ENCODE measurements around the gene OPCML.

OPCML gene

GRCh38 chr11:132531921-132532320, 1000.4 kb downstream of the OPCML start:
- Histone ChIP-seq H3K9me3 (ENCODE audit: control insufficient read depth, insufficient read depth, low read length) (no peaks in the 10 kb centered on the region), H3K27me3 (ENCODE audit: control insufficient read depth, low read length) (no peaks in the 10 kb centered on the region), H3K4me2 (ENCODE audit: low read length) (no peak overlapping the region), H3F3A (ENCODE audit: control insufficient read depth, insufficient read depth) (no peaks in the 10 kb centered on the region), H3K4me3 (ENCODE audit: low read length) (no peak overlapping the region), H3K9me2 (replicated peaks; ENCODE audit: control insufficient read depth, low read length) (no peaks in the 10 kb centered on the region), H4K20me1 (ENCODE audit: control insufficient read depth, insufficient read depth, low read depth, low read length) (no peaks in the 10 kb centered on the region), H3K36me3 (ENCODE audit: control insufficient read depth, low read length) (no peaks in the 10 kb centered on the region), H3K79me2 (ENCODE audit: control insufficient read depth, low read length) (no peaks in the 10 kb centered on the region), H3K4me1 (ENCODE audit: control insufficient read depth, low read length) (no peaks in the 10 kb centered on the region), H3K27ac (ENCODE audit: low read depth, low read length) (no peak overlapping the region)
- TF ChIP-seq CTCF (IDR thresholded peaks at IDR 0.05; ENCODE audit: low read depth, low read length, poor library complexity, severe bottlenecking), result no peak
- TF ChIP-seq EZH2phosphoT487 (IDR thresholded peaks at IDR 0.05; ENCODE audit: borderline replicate concordance, low read length), result no peak

GRCh38 chr11:132528181-132528580, 1004.1 kb downstream of the OPCML start:
- Histone ChIP-seq H3K4me2 (ENCODE audit: low read length) (no peak overlapping the region), H3K4me3 (ENCODE audit: low read length) (no peak overlapping the region), H3K4me1 (ENCODE audit: control insufficient read depth, low read length) (no peaks in the 10 kb centered on the region), H3K79me2 (ENCODE audit: control insufficient read depth, low read length) (no peaks in the 10 kb centered on the region), H3F3A (ENCODE audit: control insufficient read depth, insufficient read depth) (no peaks in the 10 kb centered on the region), H3K27ac (ENCODE audit: low read depth, low read length) (no peak overlapping the region), H3K27me3 (ENCODE audit: control insufficient read depth, low read length) (no peaks in the 10 kb centered on the region), H3K9me3 (ENCODE audit: control insufficient read depth, insufficient read depth, low read length) (no peaks in the 10 kb centered on the region), H3K9me2 (replicated peaks; ENCODE audit: control insufficient read depth, low read length) (no peaks in the 10 kb centered on the region), H4K20me1 (ENCODE audit: control insufficient read depth, insufficient read depth, low read depth, low read length) (no peaks in the 10 kb centered on the region), H3K36me3 (ENCODE audit: control insufficient read depth, low read length) (no peaks in the 10 kb centered on the region)
- TF ChIP-seq EZH2phosphoT487 (IDR thresholded peaks at IDR 0.05; ENCODE audit: borderline replicate concordance, low read length) (no peak), CTCF (IDR thresholded peaks at IDR 0.05; ENCODE audit: low read depth, low read length, poor library complexity, severe bottlenecking) (no peak)

GRCh38 chr11:132523929-132524328, 1008.4 kb downstream of the OPCML start:
- H3K36me3 ChIP-seq (ENCODE audit: control insufficient read depth, low read length), result no peaks in the 10 kb centered on the region
- no peak overlapping the region for H3K4me3 ChIP-seq (ENCODE audit: low read length)
- H3K27me3 ChIP-seq (ENCODE audit: control insufficient read depth, low read length), result no peaks in the 10 kb centered on the region
- no peaks in the 10 kb centered on the region for H3F3A ChIP-seq (ENCODE audit: control insufficient read depth, insufficient read depth)
- no peaks in the 10 kb centered on the region for H3K79me2 ChIP-seq (ENCODE audit: control insufficient read depth, low read length)
- no peak overlapping the region for H3K27ac ChIP-seq (ENCODE audit: low read depth, low read length)
- no peaks in the 10 kb centered on the region for H3K9me3 ChIP-seq (ENCODE audit: control insufficient read depth, insufficient read depth, low read length)
- H4K20me1 ChIP-seq (ENCODE audit: control insufficient read depth, insufficient read depth, low read depth, low read length), result no peaks in the 10 kb centered on the region
- H3K4me1 ChIP-seq (ENCODE audit: control insufficient read depth, low read length), result no peaks in the 10 kb centered on the region
- no peak overlapping the region for H3K4me2 ChIP-seq (ENCODE audit: low read length)
- TF ChIP-seq EZH2phosphoT487 (IDR thresholded peaks at IDR 0.05; ENCODE audit: borderline replicate concordance, low read length) (no peak), CTCF (IDR thresholded peaks at IDR 0.05; ENCODE audit: low read depth, low read length, poor library complexity, severe bottlenecking) (no peak)
- H3K9me2 ChIP-seq (replicated peaks; ENCODE audit: control insufficient read depth, low read length), result no peaks in the 10 kb centered on the region

- H3F3A ChIP-seq (ENCODE audit: control insufficient read depth, insufficient read depth), result no peaks in the 10 kb centered on the region
- no peaks in the 10 kb centered on the region for H3K9me2 ChIP-seq (replicated peaks; ENCODE audit: control insufficient read depth, low read length)
- H3K4me3 ChIP-seq (ENCODE audit: low read length), result no peak overlapping the region
- no peaks in the 10 kb centered on the region for H4K20me1 ChIP-seq (ENCODE audit: control insufficient read depth, insufficient read depth, low read depth, low read length)
- TF ChIP-seq CTCF (IDR thresholded peaks at IDR 0.05; ENCODE audit: low read depth, low read length, poor library complexity, severe bottlenecking), result no peak
- no peak for TF ChIP-seq EZH2phosphoT487 (IDR thresholded peaks at IDR 0.05; ENCODE audit: borderline replicate concordance, low read length)
- H3K79me2 ChIP-seq (ENCODE audit: control insufficient read depth, low read length), result no peaks in the 10 kb centered on the region
- H3K27me3 ChIP-seq (ENCODE audit: control insufficient read depth, low read length), result no peaks in the 10 kb centered on the region
- H3K27ac ChIP-seq (ENCODE audit: low read depth, low read length), result no peak overlapping the region
- H3K4me1 ChIP-seq (ENCODE audit: control insufficient read depth, low read length), result no peaks in the 10 kb centered on the region
- H3K36me3 ChIP-seq (ENCODE audit: control insufficient read depth, low read length), result no peaks in the 10 kb centered on the region
- H3K9me3 ChIP-seq (ENCODE audit: control insufficient read depth, insufficient read depth, low read length), result no peaks in the 10 kb centered on the region
- H3K4me2 ChIP-seq (ENCODE audit: low read length), result no peak overlapping the region
Observed at GRCh38 chr11:132520199-132520598, 1012.1 kb downstream of the OPCML start.

Measured in DOHH2 (cell line).